Memory B cell (primary cell): ENCODE measurements around the gene ACSF3.
"Not testable (repeated sequence)": the region's sequence is repeated elsewhere in the genome, so short reads cannot be mapped to it uniquely, and the experiment has no call there.

ENCODE experiments used
- ATAC-seq: fragments of 150-1000 bp; cut with Tn5 transposase; 2 replicates; pipeline ENCODE4 v1.10.0; 2021; ENCODE audit warnings: low read depth, mild to moderate bottlenecking, moderate library complexity
- DNase-seq, 2 donors: peaks; one replicate each; pipeline ENCODE4 v3.0.0; 2022; ENCODE audit warnings: low spot score in 2 of 2
- H3K27ac Mint-ChIP-seq: one replicate; pipeline ENCODE4 v1.8.0; 2022; ENCODE audit warnings: mild to moderate bottlenecking, moderate library complexity, mixed read lengths
- H3K27me3 Mint-ChIP-seq: one replicate; pipeline ENCODE4 v1.8.0; 2022; ENCODE audit warnings: mixed read lengths
- H3K36me3 Mint-ChIP-seq: one replicate; pipeline ENCODE4 v1.8.0; 2022; ENCODE audit warnings: mild to moderate bottlenecking, mixed read lengths
- H3K4me1 Mint-ChIP-seq: one replicate; pipeline ENCODE4 v1.8.0; 2022; ENCODE audit warnings: mixed read lengths
- H3K4me3 Mint-ChIP-seq: one replicate; pipeline ENCODE4 v1.8.0; 2022; ENCODE audit warnings: mild to moderate bottlenecking, moderate library complexity, mixed read lengths
- H3K9me3 Mint-ChIP-seq: one replicate; pipeline ENCODE4 v1.8.0; 2022; ENCODE audit warnings: mixed read lengths

ACSF3 gene

GRCh38 chr16:89073346-89074071, 20.1 kb upstream of the ACSF3 start:
- no peak overlapping the region for H3K27ac Mint-ChIP-seq

GRCh38 chr16:89074072-89074674, 19.5 kb upstream of the ACSF3 start:
- ATAC-seq, DNase-seq, H3K4me1 Mint-ChIP-seq, H3K27ac Mint-ChIP-seq, H3K36me3 Mint-ChIP-seq, H3K9me3 Mint-ChIP-seq, H3K27me3 Mint-ChIP-seq, H3K4me3 Mint-ChIP-seq: not testable (repeated sequence)

More at GRCh38 chr16:89073346-89074071, 20.1 kb upstream of the ACSF3 start:
- Mint-ChIP-seq H3K9me3 (no peaks in the 10 kb centered on the region), H3K27me3 (no peaks in the 10 kb centered on the region), H3K36me3 (no peaks in the 10 kb centered on the region), H3K4me1 (peaks cover 6% of the 10 kb centered on the region), H3K4me3 (no peak overlapping the region)
- DNase-seq = no peak
- no peak for ATAC-seq

- peaks cover 6% of the 10 kb centered on the region for H3K4me1 Mint-ChIP-seq
- no peaks in the 10 kb centered on the region for H3K36me3 Mint-ChIP-seq
- H3K27ac Mint-ChIP-seq = no peak overlapping the region
- no peaks in the 10 kb centered on the region for H3K27me3 Mint-ChIP-seq
- no peaks in the 10 kb centered on the region for H3K9me3 Mint-ChIP-seq
- DNase-seq = no peak
- no peak for ATAC-seq
- no peak overlapping the region for H3K4me3 Mint-ChIP-seq
Observed at GRCh38 chr16:89074803-89075688, 18.6 kb upstream of the ACSF3 start.

- H3K27me3 Mint-ChIP-seq = no peaks in the 10 kb centered on the region
- DNase-seq (no peak), ATAC-seq (no peak)
- H3K36me3 Mint-ChIP-seq = no peaks in the 10 kb centered on the region
- no peaks in the 10 kb centered on the region for H3K9me3 Mint-ChIP-seq
- H3K27ac Mint-ChIP-seq = no peak overlapping the region
- H3K4me3 Mint-ChIP-seq = no peak overlapping the region
- H3K4me1 Mint-ChIP-seq = peaks cover 6% of the 10 kb centered on the region
Observed at GRCh38 chr16:89076159-89076558, 17.5 kb upstream of the ACSF3 start.

- Mint-ChIP-seq H3K4me3 (no peak overlapping the region), H3K9me3 (no peaks in the 10 kb centered on the region), H3K27ac (no peak overlapping the region), H3K4me1 (peaks cover 6% of the 10 kb centered on the region), H3K27me3 (no peaks in the 10 kb centered on the region), H3K36me3 (no peaks in the 10 kb centered on the region)
- DNase-seq = no peak
- no peak for ATAC-seq
Observed at GRCh38 chr16:89077076-89077475, 16.6 kb upstream of the ACSF3 start.

GRCh38 chr16:89078172-89078571, 15.5 kb upstream of the ACSF3 start:
- Mint-ChIP-seq H3K4me3 (no peak overlapping the region), H3K9me3 (no peaks in the 10 kb centered on the region), H3K27ac (no peak overlapping the region), H3K27me3 (no peaks in the 10 kb centered on the region), H3K36me3 (no peaks in the 10 kb centered on the region), H3K4me1 (peaks cover 6% of the 10 kb centered on the region)
- ATAC-seq (no peak), DNase-seq (no peak)

- no peak for DNase-seq
- H3K27ac Mint-ChIP-seq = no peak overlapping the region
- H3K4me1 Mint-ChIP-seq = peaks cover 9% of the 10 kb centered on the region
Observed at GRCh38 chr16:89079434-89079980, 14.1 kb upstream of the ACSF3 start.

GRCh38 chr16:89080196-89080853, 13.3 kb upstream of the ACSF3 start:
- Mint-ChIP-seq H3K9me3 (no peaks in the 10 kb centered on the region), H3K27ac (no peak overlapping the region), H3K36me3 (no peaks in the 10 kb centered on the region), H3K27me3 (no peaks in the 10 kb centered on the region), H3K4me1 (peaks cover 12% of the 10 kb centered on the region), H3K4me3 (no peak overlapping the region)
- ATAC-seq (no peak), DNase-seq (no peak)

More at GRCh38 chr16:89079434-89079980, 14.1 kb upstream of the ACSF3 start:
- H3K27me3 Mint-ChIP-seq = no peaks in the 10 kb centered on the region
- H3K36me3 Mint-ChIP-seq = no peaks in the 10 kb centered on the region
- ATAC-seq = no peak
- H3K4me3 Mint-ChIP-seq = no peak overlapping the region
- H3K9me3 Mint-ChIP-seq = no peaks in the 10 kb centered on the region

- no peaks in the 10 kb centered on the region for H3K27me3 Mint-ChIP-seq
Observed at GRCh38 chr16:89081556-89081955, 12.1 kb upstream of the ACSF3 start.

GRCh38 chr16:89084411-89084810, 9.2 kb upstream of the ACSF3 start:
- H3K4me3 Mint-ChIP-seq = peak overlapping the region; percentile 61

More at GRCh38 chr16:89081556-89081955, 12.1 kb upstream of the ACSF3 start:
- Mint-ChIP-seq H3K4me1 (peaks cover 9% of the 10 kb centered on the region), H3K4me3 (no peak overlapping the region), H3K9me3 (no peaks in the 10 kb centered on the region), H3K27ac (no peak overlapping the region), H3K36me3 (no peaks in the 10 kb centered on the region)
- DNase-seq (no peak), ATAC-seq (no peak)

GRCh38 chr16:89084814-89085612, 8.6 kb upstream of the ACSF3 start:
- Mint-ChIP-seq H3K36me3 (no peaks in the 10 kb centered on the region), H3K9me3 (no peaks in the 10 kb centered on the region), H3K27me3 (peaks cover 3% of the 10 kb centered on the region), H3K4me3 (peak overlapping the region; percentile 61), H3K4me1 (peaks cover 9% of the 10 kb centered on the region), H3K27ac (peak overlapping the region; percentile 63)
- ATAC-seq = no peak
- no peak for DNase-seq

More at GRCh38 chr16:89084411-89084810, 9.2 kb upstream of the ACSF3 start:
- ATAC-seq (peak; percentile 93), DNase-seq (peak in 1 of 2 donors; percentile 29)
- Mint-ChIP-seq H3K27ac (peak overlapping the region; percentile 63), H3K27me3 (peaks cover 2% of the 10 kb centered on the region), H3K4me1 (peaks cover 9% of the 10 kb centered on the region), H3K36me3 (no peaks in the 10 kb centered on the region), H3K9me3 (no peaks in the 10 kb centered on the region)

GRCh38 chr16:89085755-89086154, 7.9 kb upstream of the ACSF3 start:
- DNase-seq (no peak), ATAC-seq (no peak)
- H3K9me3 Mint-ChIP-seq = no peaks in the 10 kb centered on the region
- H3K4me1 Mint-ChIP-seq = peaks cover 9% of the 10 kb centered on the region
- H3K27ac Mint-ChIP-seq = no peak overlapping the region
- no peak overlapping the region for H3K4me3 Mint-ChIP-seq
- no peaks in the 10 kb centered on the region for H3K36me3 Mint-ChIP-seq
- H3K27me3 Mint-ChIP-seq = peaks cover 3% of the 10 kb centered on the region
